ENCODE data around the gene SORCS2. TPM values are rescaled to one million over a fixed set of nuclear protein-coding genes. Genes with fewer than 3 reads are reported as not detected.
A peak's percentile ranks its signal among the peaks of the same experiment; 100 is the strongest.

SORCS2 gene
- total RNA-seq, 1 donor from 2014 or later, result 4.9 TPM

DNA sequence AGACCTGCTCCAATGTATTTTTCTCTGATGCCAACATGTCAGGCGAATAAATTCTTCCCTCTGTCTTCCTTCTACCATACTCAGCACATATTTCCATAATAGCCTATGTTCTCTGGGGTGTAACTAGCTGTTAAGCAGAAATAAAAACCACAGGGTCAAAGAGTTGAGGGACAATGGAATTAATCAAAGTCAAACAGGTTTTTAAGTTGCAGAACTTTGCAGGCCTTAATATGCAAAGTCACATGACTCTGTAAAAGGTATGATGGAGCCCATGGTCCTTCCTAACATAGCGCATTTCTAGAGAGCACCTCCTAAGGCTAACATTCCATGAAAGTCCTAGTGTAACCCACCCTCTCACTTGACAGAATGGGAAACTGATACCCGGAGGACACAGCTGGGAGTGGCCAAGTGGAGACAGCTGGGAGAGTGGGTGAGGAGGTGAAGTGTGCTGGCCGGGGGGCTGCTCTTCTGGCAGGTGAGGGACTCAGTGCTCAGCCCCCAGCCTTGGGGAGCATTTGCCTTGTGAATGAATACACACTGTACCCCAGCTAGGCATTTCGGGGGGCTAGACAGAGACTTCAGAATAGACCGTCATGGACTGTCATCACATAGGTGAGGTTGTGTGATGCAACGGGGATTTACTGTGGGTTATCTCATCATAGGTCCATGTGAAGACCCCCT is 8.4 kb upstream of the SORCS2 start:
- FAIRE-seq (no peak), DNase-seq (ENCODE audit: low spot score in 2 of 2) (no peak)

DNA sequence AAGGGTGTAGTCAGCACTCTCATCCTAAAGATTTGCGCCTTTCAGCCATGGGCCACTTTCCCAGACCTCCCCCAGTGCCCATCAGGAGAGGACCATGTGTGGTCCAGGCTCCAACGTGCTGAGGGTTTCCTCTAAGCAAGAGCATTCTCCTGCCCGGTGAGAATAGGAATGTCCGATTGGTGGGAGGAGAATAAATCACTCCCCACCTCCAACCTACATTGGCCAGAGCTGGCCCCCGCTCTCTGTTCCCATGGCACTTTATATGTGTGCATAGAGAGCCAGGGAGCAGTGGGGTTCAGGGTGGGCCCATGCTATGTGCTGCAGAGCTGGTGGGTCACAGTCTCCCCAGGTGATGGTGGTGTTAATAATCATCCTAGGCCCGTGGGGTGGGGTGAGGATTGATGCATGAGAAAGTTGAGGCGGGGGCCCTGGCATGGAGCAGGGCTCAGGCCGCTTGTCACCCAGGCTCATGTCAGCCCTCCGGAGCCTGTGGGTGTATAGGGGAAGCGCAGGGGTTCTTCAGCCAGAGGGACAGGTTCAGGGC is 6.8 kb upstream of the SORCS2 start:
- no peak for DNase-seq (ENCODE audit: low spot score in 2 of 2)
- no peak for FAIRE-seq

DNA sequence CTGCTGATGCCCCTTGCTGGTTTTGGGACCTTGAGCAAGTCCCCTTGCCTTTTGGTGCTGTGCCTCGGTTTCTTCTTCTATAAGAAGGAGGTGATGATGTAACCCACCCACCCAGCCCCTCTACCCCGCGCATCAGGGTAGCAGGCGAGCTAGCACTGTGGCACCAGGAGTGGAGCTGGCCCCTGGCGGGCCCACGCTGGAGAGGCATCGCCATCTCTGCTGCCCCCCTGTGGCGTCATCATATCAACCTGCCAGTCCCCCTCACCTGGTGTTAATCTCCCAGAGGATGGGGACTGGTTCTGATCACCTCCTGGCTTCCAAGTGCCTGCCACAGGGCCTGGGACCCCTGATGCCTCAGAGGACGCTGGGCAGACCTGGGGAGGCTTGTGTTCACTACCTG is 6.3 kb upstream of the SORCS2 start:
- DNase-seq (ENCODE audit: low spot score in 2 of 2) (no peak), FAIRE-seq (no peak)

DNA sequence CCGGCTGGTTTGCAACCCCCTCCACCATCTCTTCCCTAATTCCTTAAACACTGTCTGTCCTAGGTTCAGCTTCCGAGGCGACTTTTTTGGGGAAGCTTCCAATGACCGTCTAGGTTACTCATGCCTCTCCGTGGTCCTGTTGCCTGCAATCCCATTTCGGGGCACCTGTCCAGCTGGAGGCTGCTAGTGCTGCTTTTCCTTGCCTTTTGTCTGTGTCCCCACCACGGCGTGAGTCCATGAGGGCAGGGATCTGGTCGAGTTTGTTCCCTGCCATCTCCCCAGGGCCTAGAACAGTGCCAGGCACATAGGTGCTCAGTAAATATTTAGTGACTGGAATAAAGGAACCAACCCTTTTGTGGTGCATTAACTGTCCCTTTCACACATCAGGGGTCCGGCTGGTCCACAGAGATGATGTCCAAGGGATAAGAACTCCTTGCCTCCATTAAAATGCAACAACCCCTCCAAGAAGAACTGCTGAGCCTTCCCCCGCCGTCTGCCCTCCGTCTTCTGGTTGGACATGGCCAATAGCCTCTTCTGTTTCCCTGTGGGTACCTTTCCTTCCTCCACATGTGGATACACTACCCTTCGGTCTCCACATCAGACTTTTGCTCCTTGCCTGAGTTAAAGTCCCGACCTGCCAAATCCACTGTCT is 5.7 kb upstream of the SORCS2 start:
- DNase-seq (ENCODE audit: low spot score in 2 of 2) (no peak), FAIRE-seq (no peak)

DNA sequence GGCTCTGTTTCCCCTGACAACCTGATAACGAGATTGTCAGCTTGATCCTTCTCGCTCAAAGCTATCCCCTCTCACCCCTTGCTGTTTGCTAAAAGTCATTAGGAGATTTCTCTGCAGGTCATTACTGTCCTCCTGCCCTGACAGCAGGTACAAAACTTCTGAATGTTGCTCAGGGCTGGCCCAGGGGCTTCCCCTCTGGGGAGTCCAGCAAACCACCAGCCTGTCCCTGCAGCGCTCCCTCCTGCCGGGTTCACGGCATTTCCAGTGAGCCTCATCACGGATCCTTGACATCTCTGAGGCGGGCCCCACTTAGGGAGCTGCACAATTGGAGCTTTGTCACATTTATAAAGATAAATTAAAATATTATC is 5.2 kb upstream of the SORCS2 start:
- FAIRE-seq (no peak), DNase-seq (ENCODE audit: low spot score in 2 of 2) (no peak)

DNA sequence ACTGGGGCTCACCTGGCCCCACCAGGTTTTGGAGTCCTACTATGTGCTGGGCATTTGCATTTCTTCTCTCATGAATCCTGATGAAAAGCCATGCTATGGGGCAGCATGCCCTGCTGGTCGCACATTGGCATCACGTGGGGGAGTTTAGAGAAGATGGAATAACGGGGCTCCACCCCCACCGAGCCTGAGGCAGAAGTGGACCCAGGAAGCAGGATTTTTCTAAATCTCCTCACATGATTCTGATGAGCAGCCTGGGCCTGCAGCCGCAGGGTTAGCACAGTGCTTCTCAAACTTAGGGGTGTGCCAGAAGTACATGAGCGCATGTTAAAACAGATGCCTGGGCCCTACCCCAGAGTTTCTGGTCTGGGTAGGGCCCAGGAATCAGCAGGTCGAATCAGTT is 4.6 kb upstream of the SORCS2 start:
- no peak for DNase-seq (ENCODE audit: low spot score in 2 of 2)
- FAIRE-seq, result no peak

DNA sequence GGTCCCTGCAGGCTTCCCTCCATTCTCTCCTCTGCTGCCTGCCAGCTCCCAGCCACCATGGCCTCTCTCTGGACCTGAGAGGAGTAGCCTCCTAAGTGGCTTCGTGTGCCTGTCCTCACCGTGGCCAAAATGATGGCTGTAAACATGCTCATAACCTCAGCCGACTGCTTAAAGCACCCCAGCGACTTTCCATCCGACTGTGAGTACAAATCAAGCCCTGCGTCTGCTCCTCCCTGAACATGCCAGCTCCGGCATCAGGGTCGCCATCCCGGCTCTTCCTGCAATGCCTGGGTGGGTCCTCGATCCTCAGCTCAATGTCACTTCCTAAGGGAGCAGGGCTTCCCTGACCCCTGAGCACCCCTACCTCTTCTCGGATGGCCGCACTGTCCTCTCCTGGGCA is 3.3 kb upstream of the SORCS2 start:
- FAIRE-seq, result no peak

DNA sequence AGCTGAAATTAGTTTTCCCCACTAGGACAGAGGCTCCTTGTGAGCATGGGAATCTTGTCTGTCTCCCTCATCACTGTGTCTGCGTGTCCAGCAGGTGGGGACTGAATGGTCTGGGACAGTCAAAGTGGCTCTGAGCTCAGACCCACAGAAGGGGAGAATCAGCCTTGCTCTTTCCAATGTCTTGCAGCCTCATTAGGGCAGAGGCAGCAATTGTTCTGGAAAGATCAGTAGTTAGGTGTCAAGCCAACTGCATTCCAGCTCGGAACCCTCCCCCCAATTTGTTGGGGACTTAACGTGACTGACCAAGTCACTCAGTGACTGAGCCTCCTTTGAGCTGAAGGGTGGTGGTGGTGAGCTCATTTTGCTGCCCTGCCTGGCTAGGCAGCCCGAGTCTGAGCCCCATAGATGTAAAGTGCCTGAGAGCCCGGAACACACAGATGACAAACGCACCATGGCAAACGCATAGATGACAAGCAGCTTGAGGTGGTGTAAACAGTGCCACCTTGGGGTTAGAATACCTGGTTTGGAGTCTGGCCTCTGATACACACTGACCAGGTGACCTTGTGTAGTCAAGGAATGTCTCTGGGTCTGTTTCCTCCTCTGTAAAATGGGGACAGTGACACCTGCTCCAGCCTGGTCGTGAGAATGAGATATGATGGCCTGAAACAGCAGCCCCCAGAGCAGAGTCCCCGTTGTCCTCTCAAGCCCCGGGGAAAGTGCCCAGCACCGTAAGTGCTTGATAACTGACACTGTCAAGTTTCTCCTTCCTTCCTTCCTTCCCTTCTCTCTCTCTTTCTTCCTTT is 2.7 kb upstream of the SORCS2 start:
- no peak for DNase-seq (ENCODE audit: low spot score in 2 of 2)
- FAIRE-seq, result no peak

More for the DNA sequence above, 3.3 kb upstream of the SORCS2 start:
- no peak for DNase-seq (ENCODE audit: low spot score in 2 of 2)

DNA sequence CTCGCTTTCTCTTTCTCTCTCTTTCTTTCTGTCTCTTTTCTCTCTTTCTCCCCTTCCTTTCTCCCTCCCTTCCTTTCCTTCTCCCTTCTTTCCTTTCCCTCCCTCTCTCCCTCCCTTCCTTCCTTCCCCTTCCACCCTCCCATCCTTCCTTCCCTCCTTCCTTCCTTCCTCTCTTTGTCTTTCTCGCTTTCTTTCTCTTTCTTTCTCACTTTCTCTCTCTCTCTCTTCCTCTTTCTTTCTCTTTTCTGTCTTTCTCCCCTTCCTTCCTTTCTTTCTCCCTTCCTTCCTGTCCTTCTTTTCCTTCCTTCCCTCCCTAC is 2.1 kb upstream of the SORCS2 start:
- FAIRE-seq, result no peak
- no peak for DNase-seq (ENCODE audit: low spot score in 2 of 2)

DNA sequence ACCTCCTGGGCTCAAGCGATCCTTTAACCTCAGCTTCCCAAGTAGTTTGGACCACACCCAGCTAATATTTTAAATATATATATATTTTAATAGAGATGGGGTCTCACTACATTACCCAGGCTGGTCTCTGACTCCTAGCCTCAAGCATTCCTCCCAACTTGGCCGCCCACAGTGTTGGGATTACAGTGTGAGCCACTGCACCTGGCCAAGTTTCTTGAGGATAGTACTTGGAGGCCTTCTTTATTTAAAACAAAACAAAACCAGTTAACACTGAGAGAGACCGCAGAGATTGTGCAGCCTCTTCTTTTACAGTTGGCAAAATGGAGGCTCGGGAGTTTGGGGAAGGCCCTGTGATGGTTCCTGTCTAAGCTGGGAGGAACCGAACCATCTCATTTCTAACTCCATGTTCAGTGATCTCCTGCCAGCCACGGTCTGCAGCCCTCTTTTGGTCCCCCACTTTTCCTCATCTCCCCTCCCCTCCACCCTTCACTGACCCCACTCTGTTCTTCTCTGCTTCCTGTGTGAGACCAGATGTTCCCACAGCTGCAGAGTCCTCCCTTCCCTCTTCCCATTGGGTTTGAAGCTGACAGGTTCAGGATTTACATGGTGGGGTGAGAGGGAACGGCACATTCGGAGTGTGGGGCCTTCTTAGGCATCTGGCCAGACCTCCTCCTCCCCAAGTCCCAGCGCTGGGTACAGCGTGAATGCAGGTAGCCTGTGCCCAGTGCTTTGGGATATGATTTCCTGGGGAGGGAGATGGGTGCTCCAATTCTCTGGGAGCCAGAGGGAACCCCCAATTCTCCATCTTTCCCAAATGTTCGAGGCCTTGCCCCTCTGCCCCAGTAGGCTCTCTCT is 1.4 kb upstream of the SORCS2 start:
- DNase-seq (ENCODE audit: low spot score in 2 of 2) (no peak), FAIRE-seq (no peak)

DNA sequence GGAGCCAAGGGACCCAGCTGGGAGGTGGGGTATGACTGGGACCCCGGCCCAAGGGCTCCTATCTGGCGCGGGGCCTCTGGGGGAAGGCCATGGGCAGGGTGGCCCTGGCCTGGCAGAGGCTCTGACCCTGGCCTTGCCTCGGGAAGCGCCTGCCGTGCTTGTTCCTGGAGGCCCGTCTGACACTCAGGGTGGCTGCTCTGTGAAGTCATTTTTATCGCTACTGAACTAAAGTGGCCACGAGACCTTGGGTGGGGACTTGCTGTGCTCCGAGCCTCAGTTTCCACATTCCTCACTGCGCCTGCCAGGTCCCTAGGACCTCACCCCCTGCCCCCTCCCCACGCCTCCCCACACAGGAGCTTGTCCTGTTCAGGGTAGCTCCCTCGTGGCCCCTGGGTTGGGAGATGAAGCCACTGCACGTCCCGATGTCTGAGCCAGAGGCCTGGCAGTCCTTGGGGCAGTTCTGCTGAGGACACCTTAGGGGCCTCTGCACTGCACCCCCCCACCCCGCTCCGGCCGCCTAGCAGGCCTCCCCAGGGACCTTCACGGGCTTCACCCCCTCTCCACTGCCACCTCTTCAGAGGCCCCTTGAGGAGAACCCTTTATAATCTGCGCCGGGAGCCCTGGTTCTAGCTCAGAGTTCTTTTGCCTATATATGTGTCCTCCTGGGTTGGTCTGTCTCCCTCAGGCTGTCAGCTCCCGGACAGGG is 639 bp upstream of the SORCS2 start:
- FAIRE-seq, result no peak
- no peak for DNase-seq (ENCODE audit: low spot score in 2 of 2)

DNA sequence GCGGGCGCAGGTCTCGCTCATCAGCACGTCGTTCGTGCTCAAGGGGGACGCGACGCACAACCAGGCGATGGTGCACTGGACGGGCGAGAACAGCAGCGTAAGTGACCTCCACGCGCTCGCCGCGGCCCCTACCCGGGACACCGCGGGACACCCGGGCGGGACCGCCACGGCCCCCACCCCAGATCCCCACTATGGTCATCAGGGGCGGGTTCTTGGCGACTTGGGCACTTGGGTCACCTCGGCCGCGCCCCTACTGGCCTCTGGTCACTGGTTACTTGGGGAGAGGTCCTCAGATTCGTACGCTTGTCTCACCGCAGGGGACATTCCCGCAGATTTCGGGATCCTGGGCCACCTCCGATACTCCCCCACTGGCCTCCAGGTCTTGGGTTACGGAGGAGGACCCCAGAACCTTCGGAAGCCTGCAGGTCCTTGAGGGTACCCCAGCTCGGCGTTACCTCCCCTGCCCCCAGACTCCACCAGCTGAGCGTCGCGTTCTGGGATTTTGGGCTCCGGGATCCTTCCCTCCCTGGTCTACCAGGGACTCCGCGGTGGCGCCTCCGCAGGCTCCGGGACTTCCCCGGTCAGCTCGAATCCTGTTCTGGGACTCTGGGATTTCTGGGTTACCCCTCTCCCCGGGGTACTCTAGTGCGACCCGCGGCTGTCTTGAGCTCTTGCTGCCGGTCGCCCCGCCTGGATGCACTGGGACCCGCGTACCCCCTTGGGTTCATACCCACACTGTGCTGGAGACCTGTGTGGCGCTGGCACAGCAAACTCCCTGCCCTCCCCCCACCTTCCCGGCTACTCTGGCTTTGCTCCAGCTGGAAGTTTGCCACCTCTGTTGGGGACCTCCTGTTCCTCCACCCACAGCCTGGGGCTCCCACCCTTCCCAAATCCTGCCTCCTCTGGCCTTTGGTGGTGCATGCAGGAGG is 956 bp downstream of the SORCS2 start:
- DNase-seq (ENCODE audit: low spot score in 2 of 2), result no peak

DNA sequence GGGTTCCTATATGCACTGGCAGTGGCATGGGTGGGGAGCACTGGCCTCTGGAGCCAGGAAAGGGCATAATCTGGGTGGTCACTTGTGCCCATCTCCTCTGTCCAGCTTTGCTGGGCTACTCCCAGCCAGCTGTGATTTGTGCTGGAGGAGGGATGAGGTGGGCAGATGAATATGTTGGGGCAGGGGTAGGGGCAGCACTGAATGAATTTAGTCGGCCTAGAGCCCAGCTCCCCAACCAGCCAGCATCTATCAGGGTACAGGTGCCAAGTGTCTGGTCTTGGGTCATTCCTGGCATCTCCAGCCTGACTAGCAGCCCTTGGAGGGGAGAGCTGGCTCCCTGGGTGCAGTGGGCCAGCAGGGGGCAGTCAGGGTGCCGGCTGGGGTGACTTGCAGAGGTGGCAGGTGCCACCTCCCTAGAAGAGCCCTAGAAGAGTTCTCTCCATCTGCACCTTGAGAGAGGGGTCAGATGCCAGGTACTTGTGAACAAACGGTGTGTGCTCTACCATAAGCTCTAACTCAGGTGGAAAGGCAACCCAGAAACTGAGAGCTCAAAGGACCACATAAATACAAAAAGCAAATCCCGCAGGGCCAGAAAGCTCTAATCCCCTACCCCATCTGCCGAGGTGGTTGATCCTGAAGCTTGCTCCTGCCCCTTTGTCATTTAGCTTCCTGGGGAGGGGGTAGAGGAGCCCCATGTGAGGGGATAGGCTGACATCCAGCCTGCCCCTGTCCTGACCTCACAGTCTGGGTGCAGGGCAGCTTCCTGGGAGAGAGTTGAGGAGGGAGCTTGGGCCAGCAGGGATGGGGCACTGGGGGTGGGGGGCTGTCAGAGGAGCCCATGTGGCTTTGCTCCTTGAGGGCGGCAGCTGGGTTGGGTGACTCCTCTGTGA is 2.2 kb downstream of the SORCS2 start:
- peak in 1 of 2 donors; percentile 59 for DNase-seq (ENCODE audit: low spot score in 2 of 2)
- FAIRE-seq, result no peak

More for the DNA sequence above, 956 bp downstream of the SORCS2 start:
- no peak for FAIRE-seq

DNA sequence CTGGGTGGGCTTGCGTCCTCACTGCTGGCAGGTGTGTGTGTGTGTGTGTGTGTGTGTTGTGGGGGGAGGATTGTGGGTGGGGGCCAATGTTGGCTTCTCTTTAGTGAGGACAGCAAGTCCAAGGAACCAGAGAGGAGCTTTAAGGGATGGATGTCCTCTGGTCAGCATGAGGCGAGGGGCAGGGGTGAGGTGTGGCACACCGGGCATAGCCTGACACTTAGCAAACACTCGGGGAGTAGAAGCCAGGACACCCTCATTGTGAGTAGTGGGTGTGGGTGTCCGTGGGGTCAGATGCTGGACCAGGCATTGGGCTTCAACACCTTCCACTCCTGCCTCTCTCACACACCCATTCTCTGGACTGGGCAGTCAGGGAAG is 2.8 kb downstream of the SORCS2 start:
- DNase-seq (ENCODE audit: low spot score in 2 of 2) (no peak), FAIRE-seq (no peak)

DNA sequence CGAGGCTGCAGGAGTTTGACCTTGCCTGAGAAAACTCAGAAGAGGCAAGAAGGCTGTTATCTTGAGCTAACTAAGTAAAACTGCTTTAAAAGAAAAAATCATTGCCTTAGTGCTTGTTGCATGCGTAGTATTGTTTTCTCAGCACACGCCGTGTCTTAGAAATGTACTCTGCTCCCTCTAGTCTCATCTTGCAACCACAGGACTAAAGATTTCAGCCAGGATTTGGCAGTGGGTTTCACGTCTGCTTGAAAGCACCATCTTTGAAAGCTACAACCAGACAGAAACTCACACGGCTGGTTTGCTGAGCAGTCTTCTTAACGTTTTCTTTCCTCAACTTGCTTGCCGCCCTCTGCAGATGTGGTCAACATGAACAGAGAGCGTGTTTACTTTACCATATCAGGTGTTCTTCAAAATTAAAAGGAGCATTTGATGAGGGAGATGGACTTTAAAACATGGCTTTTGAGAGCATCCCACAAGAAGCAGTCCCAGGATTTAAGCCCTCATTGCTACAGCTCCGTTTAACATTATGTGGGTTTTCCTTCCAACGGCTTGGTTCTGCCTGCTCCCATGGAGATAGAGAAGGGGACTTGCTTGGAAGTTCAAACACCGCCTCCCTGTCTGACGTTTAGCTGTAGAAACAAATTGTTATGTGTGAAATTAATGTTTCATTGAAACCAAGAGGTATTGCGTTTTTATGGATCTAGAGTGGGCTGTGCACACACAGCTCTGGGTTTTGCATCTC is 3.4 kb downstream of the SORCS2 start:
- FAIRE-seq, result no peak
- DNase-seq (ENCODE audit: low spot score in 2 of 2), result no peak

DNA sequence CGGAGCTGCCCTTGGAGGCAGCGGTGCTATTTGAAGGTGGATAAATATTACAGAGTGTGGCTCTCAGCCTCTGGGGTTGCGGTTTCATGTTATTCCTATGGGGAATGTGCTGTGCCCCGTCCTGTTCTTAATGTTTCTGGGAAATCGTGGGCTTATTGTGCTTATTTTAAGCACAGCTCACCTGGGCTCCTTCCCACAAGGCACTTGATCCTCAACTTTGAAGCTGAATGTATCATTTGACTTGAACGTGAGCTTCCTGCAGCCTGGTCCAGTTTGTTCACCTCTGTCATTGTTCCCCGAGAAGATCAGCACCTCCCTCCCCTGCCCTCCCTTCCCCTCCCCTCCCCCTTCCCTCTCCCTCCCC is 3.9 kb downstream of the SORCS2 start:
- DNase-seq (ENCODE audit: low spot score in 2 of 2) (no peak), FAIRE-seq (no peak)

DNA sequence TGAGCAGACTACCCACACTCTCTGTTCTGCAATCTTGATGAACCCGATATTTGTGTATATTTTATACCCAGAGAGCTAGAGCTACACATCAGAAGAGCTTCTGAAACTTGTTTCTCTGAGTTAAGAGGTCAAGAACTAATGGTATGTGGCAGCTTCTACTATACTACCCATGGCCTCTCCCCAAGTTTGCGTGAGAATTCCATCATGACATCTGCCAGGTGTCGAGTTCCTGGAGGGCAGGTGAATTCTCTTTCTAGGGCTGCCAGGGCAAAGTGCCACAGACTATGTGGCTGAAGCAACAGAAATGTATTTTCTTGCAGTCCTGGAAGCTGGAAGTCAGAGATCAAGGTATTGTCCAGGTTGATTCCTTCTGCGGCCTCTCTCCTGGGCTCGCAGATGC is 4.4 kb downstream of the SORCS2 start:
- DNase-seq (ENCODE audit: low spot score in 2 of 2), result no peak
- no peak for FAIRE-seq
